Measurements from ENCODE around the gene VSNL1. TPM values are rescaled to one million over a fixed set of nuclear protein-coding genes. Genes with fewer than 3 reads are reported as not detected.

Gene VSNL1
- total RNA-seq, 1 donor from 2014 or later = 15.8 TPM

GRCh38 chr2:17590342-17590911, 49.9 kb downstream of the VSNL1 start:
- no peaks in the 10 kb centered on the region for H3K9me3 ChIP-seq (replicated peaks)
- intact Hi-C loops (cut with micrococcal nuclease) = no loop called here
- no peaks in the 10 kb centered on the region for H3K27me3 ChIP-seq (ENCODE audit: low read depth)
- H3K4me1 ChIP-seq = no peaks in the 10 kb centered on the region
- H3K4me3 ChIP-seq = no peak overlapping the region
- H3K36me3 ChIP-seq = no peaks in the 10 kb centered on the region
- DNase-seq = no peak
- H3K27ac ChIP-seq (replicated peaks) = no peak overlapping the region
- no peak for TF ChIP-seq CTCF (IDR thresholded peaks at IDR 0.05; ENCODE audit: borderline replicate concordance)

- no peak overlapping the region for H3K4me3 ChIP-seq
- no peaks in the 10 kb centered on the region for H3K9me3 ChIP-seq (replicated peaks)
- H3K27ac ChIP-seq (replicated peaks) = no peak overlapping the region
- no peaks in the 10 kb centered on the region for H3K4me1 ChIP-seq
- intact Hi-C loops (cut with micrococcal nuclease) = no loop called here
- DNase-seq = no peak
- no peaks in the 10 kb centered on the region for H3K36me3 ChIP-seq
- no peaks in the 10 kb centered on the region for H3K27me3 ChIP-seq (ENCODE audit: low read depth)
- no peak for TF ChIP-seq CTCF (IDR thresholded peaks at IDR 0.05; ENCODE audit: borderline replicate concordance)
Observed at GRCh38 chr2:17591846-17592245, 51.4 kb downstream of the VSNL1 start.

GRCh38 chr2:17592731-17593409, 52.4 kb downstream of the VSNL1 start:
- intact Hi-C loops (cut with micrococcal nuclease) = no loop called here
- TF ChIP-seq CTCF (IDR thresholded peaks at IDR 0.05; ENCODE audit: borderline replicate concordance) = no peak
- no peak overlapping the region for H3K4me3 ChIP-seq

GRCh38 chr2:17593445-17593840, 52.9 kb downstream of the VSNL1 start:
- no peaks in the 10 kb centered on the region for H3K4me1 ChIP-seq
- no peaks in the 10 kb centered on the region for H3K36me3 ChIP-seq
- no peak for DNase-seq
- no peaks in the 10 kb centered on the region for H3K9me3 ChIP-seq (replicated peaks)
- intact Hi-C loops (cut with micrococcal nuclease) = no loop called here
- TF ChIP-seq CTCF (IDR thresholded peaks at IDR 0.05; ENCODE audit: borderline replicate concordance) = no peak
- no peak overlapping the region for H3K4me3 ChIP-seq
- no peaks in the 10 kb centered on the region for H3K27me3 ChIP-seq (ENCODE audit: low read depth)
- no peak overlapping the region for H3K27ac ChIP-seq (replicated peaks)

More at GRCh38 chr2:17592731-17593409, 52.4 kb downstream of the VSNL1 start:
- no peaks in the 10 kb centered on the region for H3K9me3 ChIP-seq (replicated peaks)
- no peaks in the 10 kb centered on the region for H3K4me1 ChIP-seq
- no peak overlapping the region for H3K27ac ChIP-seq (replicated peaks)
- DNase-seq = no peak
- no peaks in the 10 kb centered on the region for H3K36me3 ChIP-seq
- H3K27me3 ChIP-seq (ENCODE audit: low read depth) = no peaks in the 10 kb centered on the region

GRCh38 chr2:17593841-17594491, 53.5 kb downstream of the VSNL1 start:
- no peaks in the 10 kb centered on the region for H3K27me3 ChIP-seq (ENCODE audit: low read depth)
- no peaks in the 10 kb centered on the region for H3K9me3 ChIP-seq (replicated peaks)
- H3K4me1 ChIP-seq = no peaks in the 10 kb centered on the region
- TF ChIP-seq CTCF (IDR thresholded peaks at IDR 0.05; ENCODE audit: borderline replicate concordance) = no peak
- no peaks in the 10 kb centered on the region for H3K36me3 ChIP-seq
- intact Hi-C loops (cut with micrococcal nuclease) = no loop called here
- DNase-seq = no peak
- H3K27ac ChIP-seq (replicated peaks) = no peak overlapping the region
- H3K4me3 ChIP-seq = no peak overlapping the region
